HG02763 (cell line): Measurements from ENCODE around the gene RCC1.
"Not testable (repeated sequence)": the region's sequence is repeated elsewhere in the genome, so short reads cannot be mapped to it uniquely, and the experiment has no call there.

ENCODE experiments used
- ATAC-seq: cut with Tn5 transposase; IDR thresholded peaks from one replicate; pipeline ENCODE4 v1.9.1; 2021; ENCODE audit warnings: mild to moderate bottlenecking, moderate library complexity; ENCODE audit not compliant: unreplicated experiment

RCC1 gene

GRCh38 chr1:28510970-28511440 is 5.2 kb downstream of the RCC1 start:
- no peak for ATAC-seq

- ATAC-seq, result no peak
Observed at GRCh38 chr1:28512058-28512611, 6.3 kb downstream of the RCC1 start.

- ATAC-seq, result not testable (repeated sequence)
Observed at GRCh38 chr1:28514445-28514933, 8.6 kb downstream of the RCC1 start.

- ATAC-seq, result no peak
Observed at GRCh38 chr1:28516518-28516956, 10.7 kb downstream of the RCC1 start.

- no peak for ATAC-seq
Observed at GRCh38 chr1:28517649-28517999, 11.8 kb downstream of the RCC1 start.

GRCh38 chr1:28518000-28518744 is 12.3 kb downstream of the RCC1 start:
- peak; percentile 72 for ATAC-seq

GRCh38 chr1:28518745-28519341 is 13.0 kb downstream of the RCC1 start:
- peak; percentile 22 for ATAC-seq

GRCh38 chr1:28519946-28520725 is 14.3 kb downstream of the RCC1 start:
- ATAC-seq, result no peak

GRCh38 chr1:28520796-28521195 is 15.0 kb downstream of the RCC1 start:
- not testable (repeated sequence) for ATAC-seq

GRCh38 chr1:28521502-28522164 is 15.8 kb downstream of the RCC1 start:
- no peak for ATAC-seq

- not testable (repeated sequence) for ATAC-seq
Observed at GRCh38 chr1:28522537-28522936, 16.7 kb downstream of the RCC1 start.

- not testable (repeated sequence) for ATAC-seq
Observed at GRCh38 chr1:28525002-28525642, 19.3 kb downstream of the RCC1 start.

- no peak for ATAC-seq
Observed at GRCh38 chr1:28526886-28527285, 21.0 kb downstream of the RCC1 start.

- ATAC-seq, result no peak
Observed at GRCh38 chr1:28530456-28530855, 24.6 kb downstream of the RCC1 start.

- no peak for ATAC-seq
Observed at GRCh38 chr1:28534671-28535070, 28.8 kb downstream of the RCC1 start.

- no peak for ATAC-seq
Observed at GRCh38 chr1:28535180-28535579, 29.3 kb downstream of the RCC1 start.

- ATAC-seq, result no peak
Observed at GRCh38 chr1:28537457-28538199, 31.8 kb downstream of the RCC1 start.

GRCh38 chr1:28538286-28538685 is 32.4 kb downstream of the RCC1 start:
- ATAC-seq, result no peak

GRCh38 chr1:28540651-28541050 is 34.8 kb downstream of the RCC1 start:
- ATAC-seq, result no peak
